NT2/D1 (cell line): Measurements from ENCODE around the gene FILIP1L.

Experiments used
- DNase-seq: peaks from one replicate; pipeline ENCODE4 v3.0.0-alpha.2; 2011; ENCODE audit warnings: low read depth, low spot score
- H3K27me3 ChIP-seq: 2 replicates; pipeline ENCODE4 v1.6.0; 2011; ENCODE audit warnings: mild to moderate bottlenecking; ENCODE audit not compliant: insufficient read length, insufficient read depth
- H3K36me3 ChIP-seq: 2 replicates; pipeline ENCODE4 v1.6.1; 2011; ENCODE audit warnings: mild to moderate bottlenecking, low read length, mixed read lengths; ENCODE audit not compliant: insufficient read depth, insufficient read length
- H3K4me1 ChIP-seq: 2 replicates; pipeline ENCODE4 v1.5.1; 2011; ENCODE audit not compliant: insufficient read depth, insufficient read length
- H3K4me3 ChIP-seq: 2 replicates; pipeline ENCODE4 v1.5.1; 2011; ENCODE audit warnings: low read depth; ENCODE audit not compliant: insufficient read length
- H3K9ac ChIP-seq: 2 replicates; pipeline ENCODE4 v1.6.0; 2011; ENCODE audit warnings: low read depth; ENCODE audit not compliant: insufficient read length
- H3K9me3 ChIP-seq: 2 replicates; pipeline ENCODE4 v1.5.1; 2011; ENCODE audit warnings: mild to moderate bottlenecking, low read length; ENCODE audit not compliant: insufficient read depth
- SUZ12 ChIP-seq: IDR thresholded peaks from 2 replicates; pipeline ENCODE4 v1.6.1; 2011; ENCODE audit not compliant: insufficient read length, insufficient read depth; ENCODE audit errors: extremely low read depth
- YY1 ChIP-seq: IDR thresholded peaks from 2 replicates; pipeline ENCODE4 v1.6.1; 2011; ENCODE audit not compliant: insufficient read length, insufficient read depth
- ZNF274 ChIP-seq: IDR thresholded peaks from 2 replicates; pipeline ENCODE4 v1.6.1; 2011; ENCODE audit warnings: mild to moderate bottlenecking, low read depth, low read length

The FILIP1L gene

DNA sequence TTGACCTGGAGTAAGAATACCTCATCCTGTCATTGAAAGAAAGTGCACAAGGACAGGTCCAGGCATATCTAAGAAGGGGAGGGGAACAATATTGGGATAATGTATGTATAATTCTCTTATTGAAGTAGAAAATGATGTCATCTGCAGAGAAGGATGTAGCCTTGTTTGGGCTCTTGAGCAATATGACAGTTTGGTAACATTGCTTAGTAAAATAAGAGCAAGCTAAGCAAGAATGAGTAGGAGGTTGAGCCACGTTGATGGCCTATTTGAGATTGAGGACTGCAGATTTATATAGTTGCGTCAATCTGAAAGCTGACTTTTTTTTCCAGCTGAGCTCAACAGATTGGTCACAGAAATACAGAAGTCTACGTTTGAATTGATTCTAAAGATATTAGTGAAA is 145.2 kb downstream of the FILIP1L start:
- Histone ChIP-seq H3K9me3 (no peaks in the 10 kb centered on the region), H3K4me1 (no peaks in the 10 kb centered on the region), H3K27me3 (no peaks in the 10 kb centered on the region), H3K4me3 (no peak overlapping the region), H3K9ac (no peak overlapping the region), H3K36me3 (no peaks in the 10 kb centered on the region)
- no peak for DNase-seq
- TF ChIP-seq ZNF274 (no peak), YY1 (no peak), SUZ12 (no peak)

DNA sequence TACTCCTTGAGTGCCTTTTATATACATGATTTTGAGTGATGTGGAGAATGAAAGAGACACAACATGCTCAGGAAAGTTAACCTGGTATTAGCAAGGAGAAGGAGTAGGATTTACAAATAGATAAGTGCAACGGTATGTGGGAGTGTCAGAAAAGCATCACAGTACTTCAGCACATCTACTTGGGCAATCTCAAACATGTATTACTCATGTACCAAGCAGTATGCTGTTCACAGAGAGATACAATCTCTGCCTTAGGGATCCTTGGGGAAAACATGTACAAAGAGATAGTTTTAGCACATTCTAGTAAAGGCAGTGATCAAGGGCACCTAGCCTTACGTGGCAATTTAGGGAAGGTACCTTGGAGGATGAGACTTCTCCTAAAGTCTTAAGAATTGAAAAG is 146.5 kb downstream of the FILIP1L start:
- Histone ChIP-seq H3K36me3 (no peaks in the 10 kb centered on the region), H3K4me1 (no peaks in the 10 kb centered on the region), H3K27me3 (no peaks in the 10 kb centered on the region), H3K4me3 (no peak overlapping the region), H3K9me3 (no peaks in the 10 kb centered on the region), H3K9ac (no peak overlapping the region)
- DNase-seq: no peak
- TF ChIP-seq YY1: no peak
- no peak for TF ChIP-seq ZNF274
- no peak for TF ChIP-seq SUZ12

DNA sequence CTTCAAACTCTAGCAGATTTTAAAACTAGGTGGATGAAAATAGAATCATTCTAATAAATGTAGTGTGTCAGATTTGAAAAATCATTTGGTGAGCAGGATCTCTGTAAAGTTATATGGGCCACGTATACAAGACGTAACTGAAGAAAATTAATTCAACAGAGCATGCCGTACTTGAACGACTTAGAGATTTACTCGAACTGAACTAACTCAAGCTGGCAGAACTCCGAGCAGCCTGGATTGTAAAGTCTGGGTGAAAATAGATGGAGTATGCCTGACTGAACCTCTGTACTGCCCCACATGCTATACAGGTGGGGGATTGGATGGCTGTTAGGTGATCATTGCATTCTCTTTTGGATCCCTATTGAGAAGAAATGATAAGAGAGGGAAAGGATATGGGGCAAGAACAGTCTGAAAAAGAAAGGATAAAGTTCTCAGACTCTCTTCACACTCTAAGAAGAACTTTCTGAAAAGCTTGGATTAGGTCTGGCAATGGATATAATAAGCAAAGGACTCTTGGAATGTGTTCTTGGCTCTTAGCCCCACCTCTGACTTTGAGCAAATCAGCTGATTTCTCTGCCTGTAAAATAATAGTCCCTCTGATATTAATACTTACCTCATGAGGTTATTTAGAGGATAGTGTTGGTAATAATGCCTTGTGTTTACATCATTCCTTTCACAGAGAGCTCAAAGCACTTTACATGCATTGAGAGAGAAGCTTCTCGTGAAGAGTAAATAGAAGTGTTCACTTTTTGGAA is 147.5 kb downstream of the FILIP1L start:
- H3K36me3 ChIP-seq: no peaks in the 10 kb centered on the region

DNA sequence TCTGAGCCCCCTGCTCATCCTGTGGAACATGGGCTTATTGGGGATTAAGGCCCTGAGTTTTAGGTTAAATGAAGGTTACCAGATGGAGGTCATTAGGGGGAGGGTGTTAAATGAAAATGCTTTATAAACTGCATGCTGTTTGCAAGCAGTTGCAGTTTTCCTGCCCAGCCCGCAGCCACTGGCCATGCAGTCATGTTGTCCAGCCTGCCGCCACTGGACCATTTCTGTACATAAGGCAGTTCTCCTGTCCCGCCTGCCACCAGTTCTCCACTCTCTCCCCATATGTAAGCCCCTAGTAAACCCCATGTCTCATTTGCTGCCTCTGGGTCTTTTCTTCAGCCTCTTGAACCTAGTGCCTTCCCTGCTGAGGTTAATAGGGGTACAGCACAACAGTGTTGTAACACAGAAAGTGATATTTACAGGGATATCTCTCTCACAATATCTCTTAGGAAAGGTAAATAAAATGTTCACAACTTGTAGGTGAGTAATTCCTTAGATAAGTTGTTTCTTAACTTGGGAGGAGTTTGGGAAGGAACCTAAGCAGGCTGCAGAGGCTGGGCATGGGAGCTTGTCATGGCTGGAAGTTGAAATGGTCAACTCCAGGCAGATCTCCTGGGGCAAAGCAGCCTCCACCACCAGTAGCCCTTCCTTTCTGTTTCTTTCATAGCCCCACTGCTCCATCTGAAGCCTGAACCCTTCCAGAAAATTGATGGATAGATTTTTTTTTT is 148.5 kb downstream of the FILIP1L start:
- TF ChIP-seq SUZ12: no peak
- TF ChIP-seq ZNF274: no peak
- TF ChIP-seq YY1: no peak
- no peak overlapping the region for H3K9ac ChIP-seq
- H3K4me3 ChIP-seq: no peak overlapping the region
- H3K9me3 ChIP-seq: no peaks in the 10 kb centered on the region
- no peaks in the 10 kb centered on the region for H3K27me3 ChIP-seq
- H3K36me3 ChIP-seq: no peaks in the 10 kb centered on the region
- no peaks in the 10 kb centered on the region for H3K4me1 ChIP-seq
- DNase-seq: no peak

More for the DNA sequence above, 147.5 kb downstream of the FILIP1L start:
- DNase-seq: no peak
- TF ChIP-seq ZNF274: no peak
- no peak for TF ChIP-seq SUZ12
- TF ChIP-seq YY1: no peak
- Histone ChIP-seq H3K9me3 (no peaks in the 10 kb centered on the region), H3K27me3 (no peaks in the 10 kb centered on the region), H3K4me1 (no peaks in the 10 kb centered on the region), H3K9ac (no peak overlapping the region), H3K4me3 (no peak overlapping the region)

DNA sequence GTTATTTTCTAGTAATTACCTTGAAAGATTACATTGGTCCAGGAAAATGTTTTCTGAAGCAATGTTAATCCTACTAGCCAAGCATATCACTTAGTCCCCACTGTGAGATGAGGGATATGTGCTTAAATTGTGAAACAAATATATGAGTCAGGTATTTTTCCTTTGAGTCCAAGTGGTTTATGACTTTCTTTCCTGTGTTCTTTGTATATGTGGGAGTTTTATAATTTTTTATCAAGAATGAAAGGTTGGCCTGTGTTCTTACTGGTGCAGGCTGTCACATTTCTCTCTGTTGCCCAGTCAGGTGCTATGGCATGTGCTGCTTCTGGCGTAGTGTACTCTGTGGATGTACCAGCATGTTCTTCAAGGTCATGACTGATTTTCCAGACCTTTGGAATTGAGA is 149.2 kb downstream of the FILIP1L start:
- DNase-seq: no peak
- Histone ChIP-seq H3K9me3 (no peaks in the 10 kb centered on the region), H3K36me3 (no peaks in the 10 kb centered on the region), H3K4me1 (no peaks in the 10 kb centered on the region), H3K4me3 (no peak overlapping the region), H3K27me3 (no peaks in the 10 kb centered on the region), H3K9ac (no peak overlapping the region)
- TF ChIP-seq YY1 (no peak), SUZ12 (no peak), ZNF274 (no peak)

DNA sequence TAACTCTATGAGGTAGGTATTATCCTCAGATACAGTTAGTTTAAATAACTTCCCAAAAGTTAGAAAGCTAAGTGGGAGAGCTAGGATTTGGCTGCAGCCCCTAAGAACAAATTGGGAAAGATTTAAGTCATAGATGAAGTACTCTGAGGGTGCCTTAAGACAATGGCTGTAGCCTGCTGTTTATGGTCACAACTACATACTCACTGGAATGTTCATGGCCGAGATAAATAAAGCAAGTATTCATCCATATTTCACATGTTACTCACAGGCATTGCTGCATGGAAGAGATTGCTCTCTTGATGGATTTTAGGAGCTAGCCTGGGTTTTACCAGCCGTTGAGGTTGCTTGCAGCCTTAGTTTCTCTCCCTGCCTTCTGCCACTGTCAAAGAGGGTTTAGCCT is 151.6 kb downstream of the FILIP1L start:
- no peak for TF ChIP-seq YY1
- no peak for TF ChIP-seq SUZ12
- TF ChIP-seq ZNF274: no peak
- no peak for DNase-seq

DNA sequence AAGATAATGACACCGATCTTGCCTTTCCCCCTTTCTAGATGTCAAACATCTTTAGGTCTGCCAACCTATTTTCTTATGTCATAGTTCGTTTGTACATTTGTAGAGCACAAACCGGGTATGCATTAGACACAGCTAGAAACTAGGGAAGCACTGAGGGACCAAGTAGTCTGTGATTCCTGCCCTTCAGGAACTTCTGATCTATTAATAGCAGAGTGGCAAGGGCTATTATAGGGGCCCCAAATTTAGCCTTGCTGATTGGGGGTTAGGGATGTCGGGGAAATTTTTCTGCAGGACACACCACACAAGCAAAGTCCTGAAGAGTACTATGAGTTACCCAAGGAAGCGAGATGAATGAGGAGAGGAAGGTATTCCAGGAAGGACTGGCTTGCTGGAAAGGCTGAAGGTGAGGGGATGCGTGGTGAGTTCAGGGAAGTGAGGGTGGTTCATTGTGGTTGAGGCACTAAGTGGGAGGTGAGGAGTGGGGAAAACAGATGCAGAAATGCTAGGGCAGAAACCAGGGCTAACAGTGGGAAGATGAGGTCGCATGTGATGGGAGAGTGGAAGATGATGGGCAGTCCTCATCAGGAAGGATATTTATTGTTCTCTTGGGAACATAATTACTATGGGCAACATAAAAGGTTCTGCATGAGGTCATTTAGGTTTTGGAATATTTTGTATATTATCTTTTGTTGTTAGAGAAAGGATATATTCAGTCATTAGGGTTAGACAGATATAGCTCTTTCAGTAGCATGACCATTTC is 152.4 kb downstream of the FILIP1L start:
- H3K36me3 ChIP-seq: no peaks in the 10 kb centered on the region
- H3K9ac ChIP-seq: no peak overlapping the region
- H3K4me3 ChIP-seq: no peak overlapping the region
- no peaks in the 10 kb centered on the region for H3K9me3 ChIP-seq
- TF ChIP-seq ZNF274 (no peak), YY1 (no peak), SUZ12 (no peak)
- no peak for DNase-seq
- no peaks in the 10 kb centered on the region for H3K27me3 ChIP-seq
- no peaks in the 10 kb centered on the region for H3K4me1 ChIP-seq

More for the DNA sequence above, 151.6 kb downstream of the FILIP1L start:
- Histone ChIP-seq H3K4me3 (no peak overlapping the region), H3K27me3 (no peaks in the 10 kb centered on the region), H3K4me1 (no peaks in the 10 kb centered on the region), H3K9me3 (no peaks in the 10 kb centered on the region), H3K9ac (no peak overlapping the region), H3K36me3 (no peaks in the 10 kb centered on the region)
